H1 (cell line): ENCODE measurements around the gene FOXS1. TPM values are rescaled to one million over a fixed set of nuclear protein-coding genes. Genes with fewer than 3 reads are reported as not detected.

Source experiments
- CHD2 ChIP-seq: IDR thresholded peaks from 2 replicates; pipeline ENCODE4 v1.6.1; 2012; ENCODE audit warnings: low read length, improper control_type of control experiment
- SUZ12 ChIP-seq: fragments of 200-600 bp; sonication (generic); IDR thresholded peaks from 2 replicates; pipeline ENCODE4 v1.6.1; 2012; ENCODE audit warnings: mild to moderate bottlenecking, inconsistent platforms, low read length, moderate library complexity, mixed read lengths
- TAF7 ChIP-seq: optimal IDR thresholded peaks from 2 replicates; pipeline ENCODE3; 2011; ENCODE audit warnings: low read depth, mild to moderate bottlenecking, inconsistent platforms, low read length, moderate library complexity, borderline replicate concordance
- polyA plus RNA-seq, 7 experiments: library from polyadenylated mRNA; depleted of rRNA in 3 of 7; stranded (reverse) in 5 of 7; unstranded in 2 of 7; fragments of >200 nt in 5 of 7; fragments of 200-250 nt in 2 of 7; gene quantifications; 1 replicate in 5 of 7; 2 replicates in 1 of 7; 4 replicates in 1 of 7; pipeline versions ENCODE4 v1.2.1 to v1.2.3, GENCODE V29; 2011 to 2013; ENCODE audit warnings: missing spikeins in 2 of 7, mixed read lengths in 2 of 7
- total RNA-seq: library from RNA; stranded (reverse); fragmentation: NEBNext Ultra II Directional; extraction: Animal tissue kit (Norgen Biotek cat#: 25700); gene quantifications from 2 replicates; pipeline ENCODE4 v1.2.1, GENCODE V29; 2021

FOXS1 gene
- total and polyA plus RNA-seq, 2 of the 8 experiments (the other 6 are each of a cell fraction or from before 2014, with no cell fraction given): 0.45 TPM; not detected in 1

- TF ChIP-seq TAF7 (no peak), SUZ12 (no peak), CHD2 (no peak)
These were observed 17.1 kb upstream of the FOXS1 start (continued) for GRCh38 chr20:31862506-31862905.
